ENCODE results near the gene MGAT4C. TPM values are rescaled to one million over a fixed set of nuclear protein-coding genes. Genes with fewer than 3 reads are reported as not detected.

MGAT4C gene
- polyA plus RNA-seq, 2 of the 4 experiments (the other 2 are of a cell fraction): 0.17 TPM; not detected in 1

DNA sequence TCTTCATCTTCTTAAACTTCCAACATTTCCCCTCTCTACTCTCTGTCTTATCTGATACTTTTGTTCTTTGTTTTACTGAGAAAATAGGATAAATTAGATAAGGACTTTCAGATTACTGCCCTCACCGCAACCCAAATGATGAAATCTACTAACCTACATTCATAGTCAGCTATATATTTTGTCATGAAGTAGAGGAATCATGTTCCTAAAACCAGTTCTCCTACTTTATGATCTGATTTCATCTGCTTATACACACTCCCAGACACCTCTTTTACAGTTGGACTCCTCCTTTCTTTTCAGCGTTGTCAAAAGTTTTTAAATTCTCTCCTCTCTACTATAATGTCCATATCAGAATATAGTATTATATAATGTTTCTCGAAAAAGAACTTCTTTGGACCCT, 29.7 kb downstream of the MGAT4C start (continued):
- TF ChIP-seq, protein P1, sequence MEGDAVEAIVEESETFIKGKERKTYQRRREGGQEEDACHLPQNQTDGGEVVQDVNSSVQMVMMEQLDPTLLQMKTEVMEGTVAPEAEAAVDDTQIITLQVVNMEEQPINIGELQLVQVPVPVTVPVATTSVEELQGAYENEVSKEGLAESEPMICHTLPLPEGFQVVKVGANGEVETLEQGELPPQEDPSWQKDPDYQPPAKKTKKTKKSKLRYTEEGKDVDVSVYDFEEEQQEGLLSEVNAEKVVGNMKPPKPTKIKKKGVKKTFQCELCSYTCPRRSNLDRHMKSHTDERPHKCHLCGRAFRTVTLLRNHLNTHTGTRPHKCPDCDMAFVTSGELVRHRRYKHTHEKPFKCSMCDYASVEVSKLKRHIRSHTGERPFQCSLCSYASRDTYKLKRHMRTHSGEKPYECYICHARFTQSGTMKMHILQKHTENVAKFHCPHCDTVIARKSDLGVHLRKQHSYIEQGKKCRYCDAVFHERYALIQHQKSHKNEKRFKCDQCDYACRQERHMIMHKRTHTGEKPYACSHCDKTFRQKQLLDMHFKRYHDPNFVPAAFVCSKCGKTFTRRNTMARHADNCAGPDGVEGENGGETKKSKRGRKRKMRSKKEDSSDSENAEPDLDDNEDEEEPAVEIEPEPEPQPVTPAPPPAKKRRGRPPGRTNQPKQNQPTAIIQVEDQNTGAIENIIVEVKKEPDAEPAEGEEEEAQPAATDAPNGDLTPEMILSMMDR (IDR thresholded peaks at IDR 0.05): no peak
- TF ChIP-seq, protein P2, sequence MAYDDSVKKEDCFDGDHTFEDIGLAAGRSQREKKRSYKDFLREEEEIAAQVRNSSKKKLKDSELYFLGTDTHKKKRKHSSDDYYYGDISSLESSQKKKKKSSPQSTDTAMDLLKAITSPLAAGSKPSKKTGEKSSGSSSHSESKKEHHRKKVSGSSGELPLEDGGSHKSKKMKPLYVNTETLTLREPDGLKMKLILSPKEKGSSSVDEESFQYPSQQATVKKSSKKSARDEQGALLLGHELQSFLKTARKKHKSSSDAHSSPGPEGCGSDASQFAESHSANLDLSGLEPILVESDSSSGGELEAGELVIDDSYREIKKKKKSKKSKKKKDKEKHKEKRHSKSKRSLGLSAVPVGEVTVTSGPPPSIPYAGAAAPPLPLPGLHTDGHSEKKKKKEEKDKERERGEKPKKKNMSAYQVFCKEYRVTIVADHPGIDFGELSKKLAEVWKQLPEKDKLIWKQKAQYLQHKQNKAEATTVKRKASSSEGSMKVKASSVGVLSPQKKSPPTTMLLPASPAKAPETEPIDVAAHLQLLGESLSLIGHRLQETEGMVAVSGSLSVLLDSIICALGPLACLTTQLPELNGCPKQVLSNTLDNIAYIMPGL (CRISPR knock-in tag; IDR thresholded peaks at IDR 0.05; ENCODE audit: borderline replicate concordance): no peak
- no peak for TF ChIP-seq HOXB5 (CRISPR knock-in tag; IDR thresholded peaks at IDR 0.05)

DNA sequence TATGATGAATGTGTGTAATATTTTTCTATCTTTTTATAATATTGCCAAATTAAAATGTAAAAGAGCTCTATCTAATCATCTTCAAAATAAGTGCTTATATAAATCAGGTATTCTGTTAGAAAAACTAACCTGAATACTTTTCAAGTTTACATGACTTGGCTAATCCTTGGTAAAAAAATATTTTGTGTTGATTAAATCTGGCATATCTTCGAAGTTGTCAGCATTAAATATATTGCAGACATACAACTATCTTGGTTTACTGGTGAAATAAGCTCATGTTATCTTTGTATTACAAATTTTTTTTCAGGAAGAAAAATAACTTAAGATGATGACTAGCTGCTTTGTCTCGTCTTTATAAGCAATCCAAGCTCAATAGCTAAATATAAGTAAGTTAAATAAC, 39.6 kb downstream of the MGAT4C start:
- H3K9me3 ChIP-seq: no peaks in the 10 kb centered on the region
- no peaks in the 10 kb centered on the region for H3K4me1 ChIP-seq
- H3K27ac ChIP-seq: no peak overlapping the region
- 25% methylated on average over 2 of the region's 2 CpGs for WGBS (ENCODE audit: missing lambda C conversion rate)
- ChIA-PET POLR2A (no interaction called here), CTCF (interaction anchor here (0.7 kb wide), 1 partner anchor 331 kb away, joined by 3 read pairs; no protein-coding TSS in a partner anchor)
- no peak overlapping the region for H3K4me3 ChIP-seq
- TF ChIP-seq KDM1A (IDR thresholded peaks at IDR 0.05; ENCODE audit: low read depth) (no peak), RCOR1 (IDR thresholded peaks at IDR 0.05; ENCODE audit: low read depth, low read length) (no peak), EHMT2 (IDR thresholded peaks at IDR 0.05; ENCODE audit: low read depth) (no peak), MAZ (IDR thresholded peaks at IDR 0.05; ENCODE audit: borderline replicate concordance, low read depth, low read length) (no peak), NFE2L2 (conservative IDR thresholded peaks at IDR 0.05; ENCODE audit: low read length) (no peak), NPAS2 (CRISPR knock-in tag; IDR thresholded peaks at IDR 0.05; ENCODE audit: borderline replicate concordance) (no peak), NR3C1 (IDR thresholded peaks at IDR 0.05) (no peak), JUNB (IDR thresholded peaks at IDR 0.05) (no peak), POLR2A (IDR thresholded peaks at IDR 0.05; ENCODE audit: low read length) (no peak), POLR2AphosphoS2 (conservative IDR thresholded peaks at IDR 0.05; ENCODE audit: low read length) (no peak)
- TF ChIP-seq, protein P3, sequence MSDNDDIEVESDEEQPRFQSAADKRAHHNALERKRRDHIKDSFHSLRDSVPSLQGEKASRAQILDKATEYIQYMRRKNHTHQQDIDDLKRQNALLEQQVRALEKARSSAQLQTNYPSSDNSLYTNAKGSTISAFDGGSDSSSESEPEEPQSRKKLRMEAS (IDR thresholded peaks at IDR 0.05): no peak
- TF ChIP-seq, protein P4, sequence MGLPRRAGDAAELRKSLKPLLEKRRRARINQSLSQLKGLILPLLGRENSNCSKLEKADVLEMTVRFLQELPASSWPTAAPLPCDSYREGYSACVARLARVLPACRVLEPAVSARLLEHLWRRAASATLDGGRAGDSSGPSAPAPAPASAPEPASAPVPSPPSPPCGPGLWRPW (IDR thresholded peaks at IDR 0.05): no peak
- no peak for FAIRE-seq
- no peak overlapping the region for H3K4me2 ChIP-seq
- DNase-seq (ENCODE audit: low read depth in 1 of 2, low spot score in 1 of 2): no peak
- no peak for ATAC-seq

DNA sequence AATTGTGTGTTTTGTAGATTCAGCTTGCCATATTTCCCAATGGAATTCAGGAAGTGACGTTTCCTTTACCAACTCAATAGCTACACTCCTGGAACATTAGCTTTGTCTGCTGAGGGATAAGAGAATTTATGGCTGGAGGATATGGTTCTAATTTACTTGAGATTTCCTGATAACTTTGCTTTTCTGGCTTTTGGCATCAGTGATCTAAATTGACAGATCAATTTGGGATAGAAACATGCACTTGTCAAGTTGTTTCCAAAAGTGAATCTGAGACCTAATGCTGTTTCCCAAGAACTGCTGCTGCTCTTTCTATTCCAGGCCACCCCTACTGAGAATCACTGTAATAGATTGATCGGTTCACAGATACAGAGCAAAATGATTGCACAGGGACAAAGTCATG, 43.2 kb downstream of the MGAT4C start:
- H3K4me1 ChIP-seq: no peaks in the 10 kb centered on the region
- CTCF ChIA-PET: no interaction called here
- H3K27ac ChIP-seq: no peak overlapping the region
- DNase-seq (ENCODE audit: low read depth in 1 of 2, low spot score in 1 of 2): no peak
- no peak for FAIRE-seq
- POLR2A ChIA-PET: no interaction called here
- no peaks in the 10 kb centered on the region for H3K9me3 ChIP-seq
- H3K4me2 ChIP-seq: no peak overlapping the region
- no peak for ATAC-seq
- H3K4me3 ChIP-seq: no peak overlapping the region
- 73% methylated on average over 2 of the region's 2 CpGs for WGBS (ENCODE audit: missing lambda C conversion rate)
- no peak for TF ChIP-seq JUNB (IDR thresholded peaks at IDR 0.05)
- no peak for TF ChIP-seq MAFK (IDR thresholded peaks at IDR 0.05; ENCODE audit: partially characterized antibody)
- no peak for TF ChIP-seq EP300 (IDR thresholded peaks at IDR 0.05)
- no peak for TF ChIP-seq HOXB13 (CRISPR knock-in tag; IDR thresholded peaks at IDR 0.05; ENCODE audit: low read depth)
- TF ChIP-seq, protein P5, sequence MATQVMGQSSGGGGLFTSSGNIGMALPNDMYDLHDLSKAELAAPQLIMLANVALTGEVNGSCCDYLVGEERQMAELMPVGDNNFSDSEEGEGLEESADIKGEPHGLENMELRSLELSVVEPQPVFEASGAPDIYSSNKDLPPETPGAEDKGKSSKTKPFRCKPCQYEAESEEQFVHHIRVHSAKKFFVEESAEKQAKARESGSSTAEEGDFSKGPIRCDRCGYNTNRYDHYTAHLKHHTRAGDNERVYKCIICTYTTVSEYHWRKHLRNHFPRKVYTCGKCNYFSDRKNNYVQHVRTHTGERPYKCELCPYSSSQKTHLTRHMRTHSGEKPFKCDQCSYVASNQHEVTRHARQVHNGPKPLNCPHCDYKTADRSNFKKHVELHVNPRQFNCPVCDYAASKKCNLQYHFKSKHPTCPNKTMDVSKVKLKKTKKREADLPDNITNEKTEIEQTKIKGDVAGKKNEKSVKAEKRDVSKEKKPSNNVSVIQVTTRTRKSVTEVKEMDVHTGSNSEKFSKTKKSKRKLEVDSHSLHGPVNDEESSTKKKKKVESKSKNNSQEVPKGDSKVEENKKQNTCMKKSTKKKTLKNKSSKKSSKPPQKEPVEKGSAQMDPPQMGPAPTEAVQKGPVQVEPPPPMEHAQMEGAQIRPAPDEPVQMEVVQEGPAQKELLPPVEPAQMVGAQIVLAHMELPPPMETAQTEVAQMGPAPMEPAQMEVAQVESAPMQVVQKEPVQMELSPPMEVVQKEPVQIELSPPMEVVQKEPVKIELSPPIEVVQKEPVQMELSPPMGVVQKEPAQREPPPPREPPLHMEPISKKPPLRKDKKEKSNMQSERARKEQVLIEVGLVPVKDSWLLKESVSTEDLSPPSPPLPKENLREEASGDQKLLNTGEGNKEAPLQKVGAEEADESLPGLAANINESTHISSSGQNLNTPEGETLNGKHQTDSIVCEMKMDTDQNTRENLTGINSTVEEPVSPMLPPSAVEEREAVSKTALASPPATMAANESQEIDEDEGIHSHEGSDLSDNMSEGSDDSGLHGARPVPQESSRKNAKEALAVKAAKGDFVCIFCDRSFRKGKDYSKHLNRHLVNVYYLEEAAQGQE (IDR thresholded peaks at IDR 0.05): no peak
- no peak for TF ChIP-seq CHD2 (IDR thresholded peaks at IDR 0.05; ENCODE audit: low read length, partially characterized antibody)
- TF ChIP-seq MAZ (IDR thresholded peaks at IDR 0.05; ENCODE audit: borderline replicate concordance, low read depth, low read length): no peak
- TF ChIP-seq JUN (IDR thresholded peaks at IDR 0.05): no peak
- TF ChIP-seq, protein P2 (CRISPR knock-in tag; IDR thresholded peaks at IDR 0.05; ENCODE audit: borderline replicate concordance): no peak
- TF ChIP-seq PHF8 (IDR thresholded peaks at IDR 0.05; ENCODE audit: borderline replicate concordance, low read depth): no peak
- TF ChIP-seq POLR2AphosphoS2 (conservative IDR thresholded peaks at IDR 0.05; ENCODE audit: low read length): no peak
- TF ChIP-seq NR3C1 (IDR thresholded peaks at IDR 0.05): no peak
- TF ChIP-seq, protein P4 (IDR thresholded peaks at IDR 0.05): no peak
- no peak for TF ChIP-seq BHLHE40 (IDR thresholded peaks at IDR 0.05; ENCODE audit: low read depth, low read length)
- TF ChIP-seq, protein P3 (IDR thresholded peaks at IDR 0.05): no peak
- no peak for TF ChIP-seq ESRRA (IDR thresholded peaks at IDR 0.05; ENCODE audit: borderline replicate concordance, low read length)
- no peak for TF ChIP-seq HOXA7 (CRISPR knock-in tag; IDR thresholded peaks at IDR 0.05)
